ENCODE results near the gene LCP1. TPM values are rescaled to one million over a fixed set of nuclear protein-coding genes. Genes with fewer than 3 reads are reported as not detected.

Gene LCP1
- total and polyA plus RNA-seq, 9 of the 15 experiments (the other 6 are each of a cell fraction or from before 2014, with no cell fraction given): 83.0 to 255 (median 163) TPM

DNA sequence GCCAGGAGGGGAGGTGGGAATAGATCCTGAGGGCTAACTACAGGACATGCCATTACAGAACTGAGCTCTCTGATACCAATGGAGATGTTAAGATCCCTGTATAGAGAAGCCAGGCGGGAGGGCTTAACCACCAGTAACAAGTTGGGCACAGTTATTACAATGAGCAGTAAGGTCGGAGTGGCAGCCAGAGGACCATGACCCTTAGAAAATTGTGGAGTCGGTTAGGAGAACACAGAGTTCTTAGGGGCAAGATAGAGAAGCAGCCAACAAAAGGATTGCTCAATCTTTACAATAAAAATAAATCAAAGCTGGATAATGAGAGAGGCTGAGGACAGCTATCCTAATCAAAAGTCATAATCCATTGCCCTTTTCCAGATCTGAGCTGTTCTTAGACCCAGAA lies 87.5 kb downstream of the LCP1 start:
- Histone ChIP-seq H2AFZ (ENCODE audit: low read depth, low read length) (no peak overlapping the region), H3K27me3 (ENCODE audit: control insufficient read depth in 2 of 2, insufficient read depth in 2 of 2, low read length in 2 of 2) (no peaks in the 10 kb centered on the region), H3K4me1 (replicated peaks in 1 of 2; ENCODE audit: control insufficient read depth in 2 of 2, insufficient read depth in 2 of 2, low read length in 2 of 2) (peaks cover 0 to 6% of the 10 kb centered on the region in 2 experiments; a peak in 2 of 5 replicates), H3K9me3 (replicated peaks; ENCODE audit: control insufficient read depth, insufficient read depth, low read depth, low read length) (no peaks in the 10 kb centered on the region), H3K4me2 (ENCODE audit: insufficient read depth, low read length) (no peak overlapping the region), H3K27ac (ENCODE audit: extremely low read depth, low read depth, low read length) (no peak overlapping the region), H3K9me1 (ENCODE audit: control insufficient read depth, insufficient read depth, low read length) (no peaks in the 10 kb centered on the region), H3K9ac (ENCODE audit: insufficient read depth in 1 of 2, low read depth in 2 of 2, low read length in 2 of 2) (no peak overlapping the region), H3K79me2 (ENCODE audit: control insufficient read depth, insufficient read depth, low read length) (no peaks in the 10 kb centered on the region), H4K20me1 (replicated peaks; ENCODE audit: control insufficient read depth, insufficient read depth, low read length) (no peaks in the 10 kb centered on the region), H3K36me3 (ENCODE audit: control insufficient read depth, insufficient read depth, low read length) (no peaks in the 10 kb centered on the region), H3K4me3 (no peak overlapping the region)
- FAIRE-seq (no peak), ATAC-seq (no peak), DNase-seq (ENCODE audit: extremely low read depth in 1 of 4, low spot score in 3 of 4) (no peak)
- no TSS peak for BruUV-seq (replicated peaks)
- in situ Hi-C loops (cut with MboI) (no loop called here), intact Hi-C loops (cut with micrococcal nuclease) (no loop called here)
- POLR2A ChIA-PET: interaction anchor here (0.7 to 1.3 kb wide), 2 partner anchors 9 to 546 kb away, joined by 3 to 4 read pairs; no protein-coding TSS in a partner anchor
- CTCF ChIA-PET (ENCODE audit: low intra/inter-chr PET ratio): no interaction called here
- 7% methylated on average over 3 of the region's 3 CpGs for WGBS (ENCODE audit: insufficient coverage, low coverage, missing lambda C conversion rate)
- TF ChIP-seq POLR2G (IDR thresholded peaks at IDR 0.05; ENCODE audit: low read depth, low read length) (no peak), FUS (optimal IDR thresholded peaks at IDR 0.05; ENCODE audit: low read depth, low read length) (no peak), ZEB2 (IDR thresholded peaks at IDR 0.05) (no peak), RBM25 (IDR thresholded peaks at IDR 0.05; ENCODE audit: low read depth, low read length, severe bottlenecking) (no peak), ZBTB17 (CRISPR knock-in tag; IDR thresholded peaks at IDR 0.05) (no peak), RBM14 (IDR thresholded peaks at IDR 0.05; ENCODE audit: borderline replicate concordance, insufficient read depth, low read depth, low read length) (no peak), ZBTB8A (IDR thresholded peaks at IDR 0.05; ENCODE audit: partially characterized antibody) (no peak), JUNB (CRISPR knock-in tag; conservative IDR thresholded peaks at IDR 0.05) (no peak), COPS2 (conservative IDR thresholded peaks at IDR 0.05) (no peak)
- TF ChIP-seq, protein P1, sequence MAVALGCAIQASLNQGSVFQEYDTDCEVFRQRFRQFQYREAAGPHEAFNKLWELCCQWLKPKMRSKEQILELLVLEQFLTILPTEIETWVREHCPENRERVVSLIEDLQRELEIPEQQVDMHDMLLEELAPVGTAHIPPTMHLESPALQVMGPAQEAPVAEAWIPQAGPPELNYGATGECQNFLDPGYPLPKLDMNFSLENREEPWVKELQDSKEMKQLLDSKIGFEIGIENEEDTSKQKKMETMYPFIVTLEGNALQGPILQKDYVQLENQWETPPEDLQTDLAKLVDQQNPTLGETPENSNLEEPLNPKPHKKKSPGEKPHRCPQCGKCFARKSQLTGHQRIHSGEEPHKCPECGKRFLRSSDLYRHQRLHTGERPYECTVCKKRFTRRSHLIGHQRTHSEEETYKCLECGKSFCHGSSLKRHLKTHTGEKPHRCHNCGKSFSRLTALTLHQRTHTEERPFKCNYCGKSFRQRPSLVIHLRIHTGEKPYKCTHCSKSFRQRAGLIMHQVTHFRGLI (CRISPR knock-in tag; IDR thresholded peaks at IDR 0.05): no peak
- TF ChIP-seq, protein P2, sequence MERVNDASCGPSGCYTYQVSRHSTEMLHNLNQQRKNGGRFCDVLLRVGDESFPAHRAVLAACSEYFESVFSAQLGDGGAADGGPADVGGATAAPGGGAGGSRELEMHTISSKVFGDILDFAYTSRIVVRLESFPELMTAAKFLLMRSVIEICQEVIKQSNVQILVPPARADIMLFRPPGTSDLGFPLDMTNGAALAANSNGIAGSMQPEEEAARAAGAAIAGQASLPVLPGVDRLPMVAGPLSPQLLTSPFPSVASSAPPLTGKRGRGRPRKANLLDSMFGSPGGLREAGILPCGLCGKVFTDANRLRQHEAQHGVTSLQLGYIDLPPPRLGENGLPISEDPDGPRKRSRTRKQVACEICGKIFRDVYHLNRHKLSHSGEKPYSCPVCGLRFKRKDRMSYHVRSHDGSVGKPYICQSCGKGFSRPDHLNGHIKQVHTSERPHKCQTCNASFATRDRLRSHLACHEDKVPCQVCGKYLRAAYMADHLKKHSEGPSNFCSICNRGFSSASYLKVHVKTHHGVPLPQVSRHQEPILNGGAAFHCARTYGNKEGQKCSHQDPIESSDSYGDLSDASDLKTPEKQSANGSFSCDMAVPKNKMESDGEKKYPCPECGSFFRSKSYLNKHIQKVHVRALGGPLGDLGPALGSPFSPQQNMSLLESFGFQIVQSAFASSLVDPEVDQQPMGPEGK (CRISPR knock-in tag; IDR thresholded peaks at IDR 0.05; ENCODE audit: borderline replicate concordance): no peak
- TF ChIP-seq, protein P3, sequence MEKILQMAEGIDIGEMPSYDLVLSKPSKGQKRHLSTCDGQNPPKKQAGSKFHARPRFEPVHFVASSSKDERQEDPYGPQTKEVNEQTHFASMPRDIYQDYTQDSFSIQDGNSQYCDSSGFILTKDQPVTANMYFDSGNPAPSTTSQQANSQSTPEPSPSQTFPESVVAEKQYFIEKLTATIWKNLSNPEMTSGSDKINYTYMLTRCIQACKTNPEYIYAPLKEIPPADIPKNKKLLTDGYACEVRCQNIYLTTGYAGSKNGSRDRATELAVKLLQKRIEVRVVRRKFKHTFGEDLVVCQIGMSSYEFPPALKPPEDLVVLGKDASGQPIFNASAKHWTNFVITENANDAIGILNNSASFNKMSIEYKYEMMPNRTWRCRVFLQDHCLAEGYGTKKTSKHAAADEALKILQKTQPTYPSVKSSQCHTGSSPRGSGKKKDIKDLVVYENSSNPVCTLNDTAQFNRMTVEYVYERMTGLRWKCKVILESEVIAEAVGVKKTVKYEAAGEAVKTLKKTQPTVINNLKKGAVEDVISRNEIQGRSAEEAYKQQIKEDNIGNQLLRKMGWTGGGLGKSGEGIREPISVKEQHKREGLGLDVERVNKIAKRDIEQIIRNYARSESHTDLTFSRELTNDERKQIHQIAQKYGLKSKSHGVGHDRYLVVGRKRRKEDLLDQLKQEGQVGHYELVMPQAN (IDR thresholded peaks at IDR 0.05; ENCODE audit: borderline replicate concordance): no peak
- TF ChIP-seq, protein P4, sequence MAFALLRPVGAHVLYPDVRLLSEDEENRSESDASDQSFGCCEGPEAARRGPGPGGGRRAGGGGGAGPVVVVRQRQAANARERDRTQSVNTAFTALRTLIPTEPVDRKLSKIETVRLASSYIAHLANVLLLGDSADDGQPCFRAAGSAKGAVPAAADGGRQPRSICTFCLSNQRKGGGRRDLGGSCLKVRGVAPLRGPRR (CRISPR knock-in tag; IDR thresholded peaks at IDR 0.05): no peak
- TF ChIP-seq, protein P5, sequence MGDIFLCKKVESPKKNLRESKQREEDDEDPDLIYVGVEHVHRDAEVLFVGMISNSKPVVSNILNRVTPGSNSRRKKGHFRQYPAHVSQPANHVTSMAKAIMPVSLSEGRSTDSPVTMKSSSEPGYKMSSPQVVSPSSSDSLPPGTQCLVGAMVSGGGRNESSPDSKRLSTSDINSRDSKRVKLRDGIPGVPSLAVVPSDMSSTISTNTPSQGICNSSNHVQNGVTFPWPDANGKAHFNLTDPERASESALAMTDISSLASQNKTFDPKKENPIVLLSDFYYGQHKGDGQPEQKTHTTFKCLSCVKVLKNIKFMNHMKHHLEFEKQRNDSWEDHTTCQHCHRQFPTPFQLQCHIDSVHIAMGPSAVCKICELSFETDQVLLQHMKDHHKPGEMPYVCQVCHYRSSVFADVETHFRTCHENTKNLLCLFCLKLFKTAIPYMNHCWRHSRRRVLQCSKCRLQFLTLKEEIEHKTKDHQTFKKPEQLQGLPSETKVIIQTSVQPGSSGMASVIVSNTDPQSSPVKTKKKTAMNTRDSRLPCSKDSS (IDR thresholded peaks at IDR 0.05; ENCODE audit: low read depth, partially characterized antibody): no peak

Measured in K562 (cell line).